SKM-1 treated with dmso at 0.1 percent for 144 hours (cell line): ENCODE results near the gene TSHZ2.
A peak's percentile ranks its signal among the peaks of the same experiment; 100 is the strongest.
"Not testable (repeated sequence)": the region's sequence is repeated elsewhere in the genome, so short reads cannot be mapped to it uniquely, and the experiment has no call there.

ENCODE experiments used
- DNase-seq: peaks from one replicate; lab custom pipeline; 2025; ENCODE audit not compliant: unreplicated experiment; lab: John Stamatoyannopoulos, UW

TSHZ2 gene

GRCh38 chr20:53427951-53428350, 455.8 kb downstream of the TSHZ2 start:
- DNase-seq: no peak

DNA sequence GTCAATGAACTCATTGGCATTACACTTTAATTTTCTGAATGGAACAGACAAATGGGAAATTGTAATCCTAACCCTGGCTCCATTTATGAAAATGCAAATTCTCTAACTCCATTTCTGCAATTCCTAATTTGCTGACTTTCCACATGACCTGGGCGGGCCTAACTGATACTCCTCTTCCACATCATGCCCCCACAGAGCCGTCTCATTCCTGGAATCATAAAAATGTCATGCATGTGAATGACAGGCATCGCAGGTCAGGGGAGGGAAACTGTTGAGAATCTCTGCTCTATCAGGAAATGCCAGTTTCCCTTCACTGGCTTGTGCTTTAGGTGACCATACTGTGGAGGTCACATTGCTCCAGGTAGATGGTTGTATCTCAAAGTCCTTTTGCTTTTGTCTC, 456.4 kb downstream of the TSHZ2 start:
- DNase-seq: no peak

DNA sequence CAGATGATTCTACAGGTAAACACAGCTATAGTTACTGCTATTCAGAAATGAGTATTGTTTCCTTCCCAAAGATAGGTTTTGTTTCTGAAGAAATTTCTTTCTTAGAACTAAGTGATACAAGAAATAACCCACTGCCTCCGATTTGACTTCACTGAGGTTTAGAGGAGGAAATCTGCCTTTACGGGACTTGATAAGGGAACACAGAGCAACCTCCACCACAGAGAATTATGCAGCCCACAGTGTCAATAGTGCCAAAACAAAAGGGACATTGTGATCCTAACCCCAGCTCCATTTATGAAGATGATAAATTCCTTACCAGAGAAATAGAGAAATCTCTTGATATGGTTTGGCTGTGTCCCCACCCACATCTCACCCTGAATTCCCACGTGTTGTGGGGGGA, 456.8 kb downstream of the TSHZ2 start:
- no peak for DNase-seq

GRCh38 chr20:53434662-53435061, 462.5 kb downstream of the TSHZ2 start:
- DNase-seq: no peak

DNA sequence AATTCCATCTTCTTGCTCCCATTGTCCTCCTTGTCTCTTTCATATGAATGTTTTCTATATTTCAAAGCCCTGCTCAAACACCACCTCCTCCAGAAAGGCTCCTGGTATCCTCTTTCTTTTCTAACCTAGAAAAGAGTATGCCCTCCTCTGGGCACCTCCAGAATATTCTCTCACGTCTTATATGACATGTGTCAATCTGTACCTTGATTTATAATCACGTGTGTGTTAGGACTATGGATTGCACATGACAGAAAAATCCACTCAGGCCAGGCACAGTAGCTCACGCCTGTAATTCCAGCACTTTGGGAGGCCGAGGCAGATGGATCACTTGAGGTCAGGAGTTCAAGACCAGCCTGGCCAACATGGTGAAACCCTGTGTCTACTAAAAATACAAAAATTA, 464.8 kb downstream of the TSHZ2 start:
- not testable (repeated sequence) for DNase-seq

GRCh38 chr20:53438368-53438767, 466.2 kb downstream of the TSHZ2 start:
- DNase-seq: no peak

DNA sequence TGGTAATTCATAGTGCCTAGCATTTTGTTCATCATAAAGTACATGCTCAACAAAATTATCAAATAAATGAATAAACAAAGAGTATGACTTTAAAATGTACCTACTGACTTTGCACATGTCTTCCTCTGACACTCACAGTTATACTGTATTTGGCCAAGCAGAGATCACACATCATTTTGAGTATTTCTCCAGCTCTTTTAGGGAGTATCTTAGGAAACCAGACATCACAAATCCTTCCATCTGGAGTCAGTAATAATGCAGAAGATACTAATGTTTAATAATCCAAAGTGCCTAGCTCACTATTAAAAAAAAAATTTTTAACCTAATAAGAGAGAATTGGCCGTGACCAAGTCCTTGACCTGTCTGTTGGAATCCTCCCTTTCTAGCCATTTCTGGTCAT, 466.9 kb downstream of the TSHZ2 start:
- no peak for DNase-seq

DNA sequence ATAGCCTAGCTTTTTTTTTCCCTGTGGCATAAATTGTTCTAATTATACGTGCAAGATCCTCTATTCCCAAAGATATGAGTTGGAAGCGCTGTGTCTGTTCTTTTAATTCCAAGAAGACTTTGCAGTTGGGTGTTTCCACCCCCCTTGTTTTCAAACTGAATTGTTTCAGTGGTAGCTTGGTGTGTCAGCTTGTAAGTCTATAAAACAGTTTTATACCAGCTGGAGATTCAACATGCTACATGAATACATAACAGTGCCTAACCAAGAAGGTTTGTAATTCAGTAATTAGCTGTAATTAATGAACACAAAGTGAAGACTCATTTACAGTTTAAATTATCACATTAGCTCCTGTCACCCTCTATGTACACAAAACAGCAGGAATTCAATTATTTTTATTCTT, 467.5 kb downstream of the TSHZ2 start:
- no peak for DNase-seq

DNA sequence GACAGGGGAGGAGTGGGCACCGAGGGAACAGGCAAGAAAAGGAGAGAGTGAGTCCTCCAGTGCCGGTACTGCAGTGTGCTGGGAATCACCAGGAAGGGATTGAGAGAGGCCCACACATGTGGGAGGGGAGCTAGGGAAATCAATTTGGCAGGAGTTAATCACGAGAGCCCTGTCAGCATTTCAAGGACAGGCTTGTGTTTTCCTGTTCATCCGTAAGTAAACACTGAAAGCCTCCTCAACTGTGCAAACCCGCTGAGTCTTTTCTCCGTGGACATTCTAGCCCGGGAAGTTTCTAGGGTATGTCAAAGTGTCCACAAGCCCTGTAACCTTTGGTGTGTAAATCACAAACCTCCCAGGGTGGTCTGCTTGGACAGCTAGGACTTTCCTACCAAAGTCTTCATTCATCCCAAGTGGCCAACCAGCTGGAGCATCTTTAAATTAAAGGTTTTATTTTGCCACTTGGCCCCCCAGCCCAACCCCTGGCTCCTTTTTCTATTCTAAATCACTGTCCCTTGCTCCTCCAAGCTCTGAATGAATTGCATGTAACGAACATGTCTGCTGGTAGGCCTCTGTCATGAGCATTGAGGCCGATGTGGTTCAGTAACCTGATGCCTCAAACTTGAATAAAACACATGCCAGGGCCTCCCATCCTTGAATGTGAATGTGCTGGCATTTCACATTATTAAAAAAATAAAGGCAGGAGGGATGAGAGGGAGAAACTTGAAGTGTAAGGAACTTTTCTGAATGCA, 472.4 kb downstream of the TSHZ2 start:
- DNase-seq: no peak

DNA sequence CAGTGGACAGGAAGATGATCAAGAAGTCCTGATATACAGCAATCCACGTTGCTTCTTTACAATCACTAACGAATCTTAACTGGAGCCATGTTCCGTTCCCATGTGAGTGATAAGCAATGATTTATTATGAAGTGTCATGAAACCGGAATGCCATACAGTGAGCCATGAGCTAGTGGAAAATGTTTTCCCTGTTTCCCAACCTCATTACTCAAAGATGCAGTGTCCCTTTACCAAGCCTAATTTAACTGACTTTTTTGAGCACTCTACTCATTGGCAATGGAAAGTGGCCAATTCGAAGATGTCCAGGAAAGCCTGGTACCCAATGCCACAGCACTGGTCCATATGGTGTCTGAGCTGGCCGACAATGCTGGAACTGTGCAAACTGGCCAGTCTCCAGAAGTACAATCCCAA, 473.2 kb downstream of the TSHZ2 start:
- DNase-seq: no peak

- DNase-seq: no peak
Measured at GRCh38 chr20:53445932-53446331, 473.8 kb downstream of the TSHZ2 start.

DNA sequence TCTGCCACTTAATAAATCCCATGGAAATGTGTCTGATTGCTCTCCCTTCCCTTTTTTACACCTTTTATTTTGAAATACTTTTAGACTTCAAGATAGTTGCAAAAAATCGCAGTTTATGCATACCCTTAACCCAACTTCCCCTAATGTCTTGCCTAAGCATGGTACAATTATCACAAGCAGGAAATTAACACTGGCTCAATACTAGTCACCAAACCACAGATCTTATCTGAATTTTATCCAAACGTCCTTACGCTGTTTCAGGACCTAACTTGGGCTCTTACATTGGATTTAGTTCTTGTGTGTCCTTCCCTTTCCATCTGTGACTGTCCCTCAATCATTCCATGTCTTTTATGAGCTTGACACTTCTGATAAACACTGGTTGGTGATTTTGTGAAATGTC, 475.2 kb downstream of the TSHZ2 start:
- DNase-seq: peak; percentile 55

- DNase-seq: no peak
Measured at GRCh38 chr20:53448426-53448825, 476.3 kb downstream of the TSHZ2 start.

GRCh38 chr20:53448875-53449274, 476.7 kb downstream of the TSHZ2 start:
- DNase-seq: no peak

DNA sequence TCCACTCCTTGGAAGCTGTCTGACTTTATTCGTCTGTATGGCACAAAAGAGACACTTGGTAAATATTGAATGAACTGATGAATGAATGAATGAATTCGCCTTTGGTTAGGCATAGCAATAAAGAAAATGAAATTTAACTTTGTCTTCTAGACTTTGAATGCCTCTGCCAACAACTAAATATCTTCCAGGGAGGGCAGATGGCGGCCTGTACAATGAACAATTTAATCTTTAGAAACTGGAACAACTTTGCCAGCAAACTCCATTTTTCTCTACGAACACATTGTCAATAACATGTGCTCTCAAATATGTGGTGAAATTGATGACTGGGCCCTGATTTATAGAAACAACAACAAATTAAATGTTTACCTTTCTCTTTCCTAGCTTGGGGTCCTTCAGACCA, 480.9 kb downstream of the TSHZ2 start:
- DNase-seq: no peak

- DNase-seq: no peak
Measured at GRCh38 chr20:53454675-53455276, 482.6 kb downstream of the TSHZ2 start.

GRCh38 chr20:53463101-53463972, 491.2 kb downstream of the TSHZ2 start:
- DNase-seq: no peak

GRCh38 chr20:53466279-53466678, 494.1 kb downstream of the TSHZ2 start:
- DNase-seq: no peak

- DNase-seq: no peak
Measured at GRCh38 chr20:53468587-53468986, 496.4 kb downstream of the TSHZ2 start.

DNA sequence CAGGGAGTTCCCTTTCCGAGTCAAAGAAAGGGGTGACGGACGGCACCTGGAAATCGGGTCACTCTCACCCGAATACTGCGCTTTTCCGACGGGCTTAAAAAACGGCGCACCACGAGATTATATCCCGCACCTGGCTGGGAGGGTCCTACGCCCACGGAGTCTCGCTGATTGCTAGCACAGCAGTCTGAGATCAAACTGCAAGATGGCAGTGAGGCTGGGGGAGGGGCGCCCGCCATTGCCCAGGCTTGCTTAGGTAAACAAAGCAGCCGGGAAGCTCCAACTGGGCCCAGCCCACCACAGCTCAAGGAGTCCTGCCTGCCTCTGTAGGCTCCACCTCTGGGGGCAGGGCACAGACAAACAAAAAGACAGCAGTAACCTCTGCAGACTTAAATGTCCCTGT, 500.7 kb downstream of the TSHZ2 start:
- not testable (repeated sequence) for DNase-seq

GRCh38 chr20:53480913-53481312, 508.8 kb downstream of the TSHZ2 start:
- no peak for DNase-seq
